K562 (cell line): ENCODE results near the gene VPS13D. TPM values are rescaled to one million over a fixed set of nuclear protein-coding genes. Genes with fewer than 3 reads are reported as not detected.

Experiments
- BCOR ChIP-seq: fragments of 450-650 bp; IDR thresholded peaks from 2 replicates; pipeline ENCODE4 v1.6.1; 2016
- DIDO1 ChIP-seq: fragments of 450-650 bp; IDR thresholded peaks from 2 replicates; pipeline ENCODE4 v1.6.1; 2016; ENCODE audit warnings: low read depth, missing biosample characterization, missing genetic modification characterization
- FOXJ2 ChIP-seq: fragments of 200-800 bp; sonication (Bioruptor generic); IDR thresholded peaks from 2 replicates; pipeline ENCODE4 v1.6.1; 2016; ENCODE audit warnings: missing genetic modification characterization, missing compliant biosample characterization
- KDM1A ChIP-seq, 2 experiments: fragments of 450-650 bp; IDR thresholded peaks; 2 replicates each; pipeline ENCODE4 v1.6.1; 2016; ENCODE audit warnings: mild to moderate bottlenecking in 2 of 2
- NFE2 ChIP-seq: IDR thresholded peaks from 2 replicates; pipeline ENCODE4 v1.6.1; 2014; ENCODE audit warnings: antibody characterized with exemption, low read depth
- TAL1 ChIP-seq: fragments of 450-650 bp; IDR thresholded peaks from 2 replicates; pipeline ENCODE4 v1.6.1; 2016; ENCODE audit warnings: mild to moderate bottlenecking
- ZNF121 ChIP-seq: sonication (generic); formaldehyde crosslinking; conservative IDR thresholded peaks from 2 replicates; pipeline ENCODE4 v1.8.0; 2022; ENCODE audit warnings: missing genetic modification reagents
- ZNF174 ChIP-seq: fragments of 250-450 bp; sonication (Bioruptor Pico); IDR thresholded peaks from 2 replicates; pipeline ENCODE4 v1.4.0; 2020; ENCODE audit warnings: mild to moderate bottlenecking
- polyA plus RNA-seq, 8 experiments: library from polyadenylated mRNA; depleted of rRNA in 4 of 8; stranded (reverse) in 5 of 8; unstranded in 3 of 8; fragments of >200 nt; fragmentation: Nextera tagmentation in 2 of 8; fragmentation: Illumina TruSeq in 1 of 8; extraction: Ambion mirVana in 2 of 8; extraction: Trizol in 1 of 8; gene quantifications; 2 replicates each; pipeline versions ENCODE4 v1.2.1 to v1.2.3, GENCODE V29; 2011 to 2014; ENCODE audit warnings: inconsistent platforms in 1 of 8, missing spikeins in 1 of 8
- total RNA-seq, 7 experiments: library from RNA; depleted of rRNA in 6 of 7; stranded (reverse); fragments of >200 nt in 6 of 7; fragmentation: Illumina TruSeq in 2 of 7; extraction: Trizol in 2 of 7; gene quantifications; 2 replicates each; pipeline versions ENCODE4 v1.2.1 to v1.2.3, GENCODE V29; 2011 to 2021; ENCODE audit warnings: low replicate concordance in 1 of 7
- TF ChIP-seq, protein P1 (sequence below): fragments of 200-600 bp; sonication (generic); IDR thresholded peaks from one replicate; pipeline ENCODE4 v1.6.1; 2012; ENCODE audit warnings: mild to moderate bottlenecking, low read depth, low read length, inconsistent platforms
- TF ChIP-seq, protein P2 (sequence below): sonication (generic); formaldehyde crosslinking; IDR thresholded peaks from 2 replicates; pipeline ENCODE4 v1.9.0; 2022; ENCODE audit warnings: mild to moderate bottlenecking, missing genetic modification reagents
- TF ChIP-seq, protein P3 (sequence below): sonication (generic); formaldehyde crosslinking; IDR thresholded peaks from 2 replicates; pipeline ENCODE4 v1.8.1; 2023; ENCODE audit warnings: mild to moderate bottlenecking, missing genetic modification reagents
- TF ChIP-seq, protein P4 (sequence below): fragments of 450-650 bp; IDR thresholded peaks from 2 replicates; pipeline ENCODE4 v1.6.1; 2014; ENCODE audit warnings: low read depth, mild to moderate bottlenecking, moderate library complexity, borderline replicate concordance

The VPS13D gene
- total and polyA plus RNA-seq, 9 of the 15 experiments (the other 6 are each of a cell fraction or from before 2014, with no cell fraction given): 6.1 to 51.5 (median 38.5) TPM

DNA sequence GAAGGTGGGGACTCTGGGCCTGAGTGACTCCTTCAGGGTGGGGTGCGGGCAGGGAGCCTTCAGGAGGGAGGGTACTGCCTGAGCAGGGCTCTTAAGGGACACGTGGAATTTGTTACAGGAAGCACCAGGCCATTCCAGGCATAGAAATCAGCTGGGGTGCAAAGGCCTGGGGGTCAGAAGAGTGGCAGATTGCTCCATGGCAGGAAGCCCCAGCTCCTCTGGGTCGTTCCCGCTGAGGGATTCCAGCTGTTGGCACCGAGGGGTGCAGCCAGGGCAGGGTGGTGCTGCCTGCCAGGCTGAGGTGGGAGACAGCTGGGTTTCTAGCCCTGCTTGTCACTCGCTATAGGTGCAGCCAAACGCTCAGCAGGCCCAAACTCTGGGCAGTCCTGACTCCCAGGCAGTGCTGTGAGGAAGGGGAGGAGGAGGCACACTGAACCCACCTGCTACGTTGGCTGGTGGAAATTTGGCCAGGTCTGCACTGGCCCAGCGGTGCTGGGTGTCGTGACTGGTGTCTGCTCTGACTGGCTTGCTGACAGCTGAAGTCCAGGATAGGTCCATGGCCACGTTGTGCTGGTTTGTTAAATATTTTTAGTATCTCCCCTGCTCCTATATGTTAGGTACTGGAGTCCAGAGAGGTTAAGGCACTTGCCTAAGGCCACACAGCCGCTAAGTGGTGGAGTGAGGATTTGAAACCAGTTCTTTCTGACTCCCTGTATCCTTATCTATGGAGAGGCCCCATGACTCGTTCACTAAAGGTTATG, 43.7 kb upstream of the VPS13D start (continued):
- TF ChIP-seq, protein P1, sequence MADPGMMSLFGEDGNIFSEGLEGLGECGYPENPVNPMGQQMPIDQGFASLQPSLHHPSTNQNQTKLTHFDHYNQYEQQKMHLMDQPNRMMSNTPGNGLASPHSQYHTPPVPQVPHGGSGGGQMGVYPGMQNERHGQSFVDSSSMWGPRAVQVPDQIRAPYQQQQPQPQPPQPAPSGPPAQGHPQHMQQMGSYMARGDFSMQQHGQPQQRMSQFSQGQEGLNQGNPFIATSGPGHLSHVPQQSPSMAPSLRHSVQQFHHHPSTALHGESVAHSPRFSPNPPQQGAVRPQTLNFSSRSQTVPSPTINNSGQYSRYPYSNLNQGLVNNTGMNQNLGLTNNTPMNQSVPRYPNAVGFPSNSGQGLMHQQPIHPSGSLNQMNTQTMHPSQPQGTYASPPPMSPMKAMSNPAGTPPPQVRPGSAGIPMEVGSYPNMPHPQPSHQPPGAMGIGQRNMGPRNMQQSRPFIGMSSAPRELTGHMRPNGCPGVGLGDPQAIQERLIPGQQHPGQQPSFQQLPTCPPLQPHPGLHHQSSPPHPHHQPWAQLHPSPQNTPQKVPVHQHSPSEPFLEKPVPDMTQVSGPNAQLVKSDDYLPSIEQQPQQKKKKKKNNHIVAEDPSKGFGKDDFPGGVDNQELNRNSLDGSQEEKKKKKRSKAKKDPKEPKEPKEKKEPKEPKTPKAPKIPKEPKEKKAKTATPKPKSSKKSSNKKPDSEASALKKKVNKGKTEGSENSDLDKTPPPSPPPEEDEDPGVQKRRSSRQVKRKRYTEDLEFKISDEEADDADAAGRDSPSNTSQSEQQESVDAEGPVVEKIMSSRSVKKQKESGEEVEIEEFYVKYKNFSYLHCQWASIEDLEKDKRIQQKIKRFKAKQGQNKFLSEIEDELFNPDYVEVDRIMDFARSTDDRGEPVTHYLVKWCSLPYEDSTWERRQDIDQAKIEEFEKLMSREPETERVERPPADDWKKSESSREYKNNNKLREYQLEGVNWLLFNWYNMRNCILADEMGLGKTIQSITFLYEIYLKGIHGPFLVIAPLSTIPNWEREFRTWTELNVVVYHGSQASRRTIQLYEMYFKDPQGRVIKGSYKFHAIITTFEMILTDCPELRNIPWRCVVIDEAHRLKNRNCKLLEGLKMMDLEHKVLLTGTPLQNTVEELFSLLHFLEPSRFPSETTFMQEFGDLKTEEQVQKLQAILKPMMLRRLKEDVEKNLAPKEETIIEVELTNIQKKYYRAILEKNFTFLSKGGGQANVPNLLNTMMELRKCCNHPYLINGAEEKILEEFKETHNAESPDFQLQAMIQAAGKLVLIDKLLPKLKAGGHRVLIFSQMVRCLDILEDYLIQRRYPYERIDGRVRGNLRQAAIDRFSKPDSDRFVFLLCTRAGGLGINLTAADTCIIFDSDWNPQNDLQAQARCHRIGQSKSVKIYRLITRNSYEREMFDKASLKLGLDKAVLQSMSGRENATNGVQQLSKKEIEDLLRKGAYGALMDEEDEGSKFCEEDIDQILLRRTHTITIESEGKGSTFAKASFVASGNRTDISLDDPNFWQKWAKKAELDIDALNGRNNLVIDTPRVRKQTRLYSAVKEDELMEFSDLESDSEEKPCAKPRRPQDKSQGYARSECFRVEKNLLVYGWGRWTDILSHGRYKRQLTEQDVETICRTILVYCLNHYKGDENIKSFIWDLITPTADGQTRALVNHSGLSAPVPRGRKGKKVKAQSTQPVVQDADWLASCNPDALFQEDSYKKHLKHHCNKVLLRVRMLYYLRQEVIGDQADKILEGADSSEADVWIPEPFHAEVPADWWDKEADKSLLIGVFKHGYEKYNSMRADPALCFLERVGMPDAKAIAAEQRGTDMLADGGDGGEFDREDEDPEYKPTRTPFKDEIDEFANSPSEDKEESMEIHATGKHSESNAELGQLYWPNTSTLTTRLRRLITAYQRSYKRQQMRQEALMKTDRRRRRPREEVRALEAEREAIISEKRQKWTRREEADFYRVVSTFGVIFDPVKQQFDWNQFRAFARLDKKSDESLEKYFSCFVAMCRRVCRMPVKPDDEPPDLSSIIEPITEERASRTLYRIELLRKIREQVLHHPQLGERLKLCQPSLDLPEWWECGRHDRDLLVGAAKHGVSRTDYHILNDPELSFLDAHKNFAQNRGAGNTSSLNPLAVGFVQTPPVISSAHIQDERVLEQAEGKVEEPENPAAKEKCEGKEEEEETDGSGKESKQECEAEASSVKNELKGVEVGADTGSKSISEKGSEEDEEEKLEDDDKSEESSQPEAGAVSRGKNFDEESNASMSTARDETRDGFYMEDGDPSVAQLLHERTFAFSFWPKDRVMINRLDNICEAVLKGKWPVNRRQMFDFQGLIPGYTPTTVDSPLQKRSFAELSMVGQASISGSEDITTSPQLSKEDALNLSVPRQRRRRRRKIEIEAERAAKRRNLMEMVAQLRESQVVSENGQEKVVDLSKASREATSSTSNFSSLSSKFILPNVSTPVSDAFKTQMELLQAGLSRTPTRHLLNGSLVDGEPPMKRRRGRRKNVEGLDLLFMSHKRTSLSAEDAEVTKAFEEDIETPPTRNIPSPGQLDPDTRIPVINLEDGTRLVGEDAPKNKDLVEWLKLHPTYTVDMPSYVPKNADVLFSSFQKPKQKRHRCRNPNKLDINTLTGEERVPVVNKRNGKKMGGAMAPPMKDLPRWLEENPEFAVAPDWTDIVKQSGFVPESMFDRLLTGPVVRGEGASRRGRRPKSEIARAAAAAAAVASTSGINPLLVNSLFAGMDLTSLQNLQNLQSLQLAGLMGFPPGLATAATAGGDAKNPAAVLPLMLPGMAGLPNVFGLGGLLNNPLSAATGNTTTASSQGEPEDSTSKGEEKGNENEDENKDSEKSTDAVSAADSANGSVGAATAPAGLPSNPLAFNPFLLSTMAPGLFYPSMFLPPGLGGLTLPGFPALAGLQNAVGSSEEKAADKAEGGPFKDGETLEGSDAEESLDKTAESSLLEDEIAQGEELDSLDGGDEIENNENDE: no peak
- TF ChIP-seq FOXJ2: no peak
- TF ChIP-seq TAL1: no peak
- no peak for TF ChIP-seq ZNF174
- TF ChIP-seq, protein P2, sequence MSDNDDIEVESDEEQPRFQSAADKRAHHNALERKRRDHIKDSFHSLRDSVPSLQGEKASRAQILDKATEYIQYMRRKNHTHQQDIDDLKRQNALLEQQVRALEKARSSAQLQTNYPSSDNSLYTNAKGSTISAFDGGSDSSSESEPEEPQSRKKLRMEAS (CRISPR knock-in tag): no peak
- TF ChIP-seq BCOR: peak; percentile 85
- TF ChIP-seq, protein P3, sequence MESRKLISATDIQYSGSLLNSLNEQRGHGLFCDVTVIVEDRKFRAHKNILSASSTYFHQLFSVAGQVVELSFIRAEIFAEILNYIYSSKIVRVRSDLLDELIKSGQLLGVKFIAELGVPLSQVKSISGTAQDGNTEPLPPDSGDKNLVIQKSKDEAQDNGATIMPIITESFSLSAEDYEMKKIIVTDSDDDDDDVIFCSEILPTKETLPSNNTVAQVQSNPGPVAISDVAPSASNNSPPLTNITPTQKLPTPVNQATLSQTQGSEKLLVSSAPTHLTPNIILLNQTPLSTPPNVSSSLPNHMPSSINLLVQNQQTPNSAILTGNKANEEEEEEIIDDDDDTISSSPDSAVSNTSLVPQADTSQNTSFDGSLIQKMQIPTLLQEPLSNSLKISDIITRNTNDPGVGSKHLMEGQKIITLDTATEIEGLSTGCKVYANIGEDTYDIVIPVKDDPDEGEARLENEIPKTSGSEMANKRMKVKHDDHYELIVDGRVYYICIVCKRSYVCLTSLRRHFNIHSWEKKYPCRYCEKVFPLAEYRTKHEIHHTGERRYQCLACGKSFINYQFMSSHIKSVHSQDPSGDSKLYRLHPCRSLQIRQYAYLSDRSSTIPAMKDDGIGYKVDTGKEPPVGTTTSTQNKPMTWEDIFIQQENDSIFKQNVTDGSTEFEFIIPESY (CRISPR knock-in tag): peak; percentile 24; the same call in 1 of the 2 replicates
- no peak for TF ChIP-seq NFE2
- TF ChIP-seq DIDO1 (tag): no peak
- TF ChIP-seq, protein P4, sequence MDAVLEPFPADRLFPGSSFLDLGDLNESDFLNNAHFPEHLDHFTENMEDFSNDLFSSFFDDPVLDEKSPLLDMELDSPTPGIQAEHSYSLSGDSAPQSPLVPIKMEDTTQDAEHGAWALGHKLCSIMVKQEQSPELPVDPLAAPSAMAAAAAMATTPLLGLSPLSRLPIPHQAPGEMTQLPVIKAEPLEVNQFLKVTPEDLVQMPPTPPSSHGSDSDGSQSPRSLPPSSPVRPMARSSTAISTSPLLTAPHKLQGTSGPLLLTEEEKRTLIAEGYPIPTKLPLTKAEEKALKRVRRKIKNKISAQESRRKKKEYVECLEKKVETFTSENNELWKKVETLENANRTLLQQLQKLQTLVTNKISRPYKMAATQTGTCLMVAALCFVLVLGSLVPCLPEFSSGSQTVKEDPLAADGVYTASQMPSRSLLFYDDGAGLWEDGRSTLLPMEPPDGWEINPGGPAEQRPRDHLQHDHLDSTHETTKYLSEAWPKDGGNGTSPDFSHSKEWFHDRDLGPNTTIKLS: no peak
- TF ChIP-seq KDM1A (IDR thresholded peaks at IDR 0.05): peak; percentile 48 to 66; a peak in 3 of 4 replicates
- 0 out of 2 replicates have a peak, but pooled peaks have one; percentile 15 for TF ChIP-seq ZNF121 (CRISPR knock-in tag)
